MM.1S (cell line): ENCODE measurements around the gene DNASE1L2.
"Not testable (repeated sequence)": the region's sequence is repeated elsewhere in the genome, so short reads cannot be mapped to it uniquely, and the experiment has no call there.

Source experiments
- DNase-seq: peaks from one replicate; pipeline ENCODE4 v3.0.0-alpha.2; 2015
- H2AFZ ChIP-seq: fragments of 300-600 bp; sonication (generic); 2 replicates; pipeline ENCODE4 v1.6.0; 2016; ENCODE audit warnings: antibody characterized with exemption, low read length
- H3F3A ChIP-seq: fragments of 300-600 bp; sonication (generic); 2 replicates; pipeline ENCODE4 v1.6.1; 2016; ENCODE audit warnings: mild to moderate bottlenecking, antibody characterized with exemption, low read length, moderate library complexity, mixed read lengths; ENCODE audit not compliant: insufficient read depth
- H3K27ac ChIP-seq: fragments of 300-600 bp; sonication (generic); 2 replicates; pipeline ENCODE4 v1.5.1; 2016; ENCODE audit warnings: mild to moderate bottlenecking, low read length
- H3K27me3 ChIP-seq: fragments of 300-600 bp; sonication (generic); replicated peaks from 2 replicates; pipeline ENCODE4 v1.6.0; 2016; ENCODE audit warnings: low read length; ENCODE audit not compliant: insufficient read depth
- H3K36me3 ChIP-seq: fragments of 300-600 bp; sonication (generic); replicated peaks from 2 replicates; pipeline ENCODE4 v1.6.1; 2016; ENCODE audit warnings: mild to moderate bottlenecking, low read length, mixed read lengths; ENCODE audit not compliant: insufficient read depth
- H3K4me1 ChIP-seq: fragments of 300-600 bp; sonication (generic); 2 replicates; pipeline ENCODE4 v1.6.1; 2016; ENCODE audit warnings: low read length, mixed read lengths
- H3K4me2 ChIP-seq: fragments of 300-600 bp; sonication (generic); 2 replicates; pipeline ENCODE4 v1.6.0; 2016; ENCODE audit warnings: low read depth, low read length
- H3K4me3 ChIP-seq: fragments of 300-600 bp; sonication (generic); 2 replicates; pipeline ENCODE4 v1.5.1; 2016; ENCODE audit warnings: low read length, mixed read lengths
- H3K79me2 ChIP-seq: fragments of 300-600 bp; sonication (generic); 2 replicates; pipeline ENCODE4 v1.6.1; 2016; ENCODE audit warnings: mixed run types, low read length, mixed read lengths
- H3K9ac ChIP-seq: fragments of 300-600 bp; sonication (generic); 2 replicates; pipeline ENCODE4 v1.6.1; 2016; ENCODE audit warnings: low read length, mixed read lengths
- H3K9me2 ChIP-seq: fragments of 300-600 bp; sonication (generic); replicated peaks from 2 replicates; pipeline ENCODE4 v1.6.1; 2016; ENCODE audit warnings: mild to moderate bottlenecking, low read length, mixed read lengths; ENCODE audit not compliant: insufficient read depth
- H3K9me3 ChIP-seq: fragments of 300-600 bp; sonication (generic); replicated peaks from 2 replicates; pipeline ENCODE4 v1.6.1; 2016; ENCODE audit warnings: mild to moderate bottlenecking, low read length, mixed read lengths; ENCODE audit not compliant: insufficient read depth
- H4K20me1 ChIP-seq: fragments of 300-600 bp; sonication (generic); 2 replicates; pipeline ENCODE4 v1.6.1; 2016; ENCODE audit warnings: mild to moderate bottlenecking, low read length, moderate library complexity, mixed read lengths; ENCODE audit not compliant: insufficient read depth
- EZH2 ChIP-seq: fragments of 300-600 bp; sonication (generic); optimal IDR thresholded peaks from 2 replicates; pipeline ENCODE3; 2017; ENCODE audit warnings: low read depth, mild to moderate bottlenecking, antibody characterized with exemption, low read length, mixed read lengths
- EZH2phosphoT487 ChIP-seq: fragments of 300-600 bp; sonication (generic); IDR thresholded peaks from 2 replicates; pipeline ENCODE4 v1.6.1; 2018; ENCODE audit warnings: antibody characterized with exemption, low read length
- TF ChIP-seq, protein P1 (sequence below): fragments of 300-600 bp; sonication (generic); IDR thresholded peaks from 2 replicates; pipeline ENCODE4 v1.5.1; 2016; ENCODE audit warnings: antibody characterized with exemption, low read length, mixed read lengths

DNASE1L2 gene

DNA sequence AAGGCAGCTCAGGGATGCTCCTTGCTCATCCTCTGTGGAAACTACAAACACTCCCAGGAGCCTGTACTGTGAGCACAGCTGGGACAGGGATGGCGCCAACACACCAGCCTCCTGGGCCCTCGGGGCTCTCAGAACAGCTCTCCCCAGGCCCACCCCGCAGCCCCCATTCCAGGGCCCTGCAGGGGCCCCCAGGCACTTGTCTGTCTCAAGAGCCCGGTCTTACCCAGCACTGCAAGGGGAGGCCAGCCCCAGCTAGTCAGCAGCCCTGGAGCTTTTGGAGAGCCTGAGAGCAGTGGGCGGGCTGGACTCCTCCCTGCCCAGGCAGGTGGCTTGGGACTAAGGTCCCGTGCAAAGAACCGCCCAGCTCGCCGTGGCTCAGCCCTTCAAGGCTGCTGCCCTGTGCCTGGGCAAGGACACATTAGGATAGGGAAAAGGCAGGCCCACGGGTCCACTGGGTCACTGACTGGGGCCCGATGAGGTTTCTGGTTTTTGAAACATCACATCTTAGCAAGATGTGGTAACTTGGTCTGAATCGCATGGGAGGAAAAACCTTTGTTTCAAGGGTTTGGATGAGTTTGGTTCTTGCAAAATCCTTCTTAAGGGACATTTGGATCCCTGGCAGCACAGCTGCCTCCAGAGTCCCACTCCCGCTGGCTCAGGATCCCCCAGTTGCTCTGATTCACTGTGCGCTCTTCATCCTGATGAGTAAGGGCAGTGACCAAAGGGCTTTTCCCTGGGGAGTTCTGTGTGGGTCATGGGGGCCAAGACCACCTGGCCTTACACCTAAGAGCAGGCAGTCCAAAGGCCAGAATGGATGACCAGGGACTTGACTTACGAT lies 2.8 kb downstream of the DNASE1L2 start:
- Histone ChIP-seq H3K9me3 (no peaks in the 10 kb centered on the region), H3K27ac (no peak overlapping the region), H3K9me2 (no peaks in the 10 kb centered on the region), H3K9ac (no peak overlapping the region), H3K79me2 (peaks cover 1% of the 10 kb centered on the region; the same call in 1 of the 2 replicates), H3K36me3 (peaks cover 2% of the 10 kb centered on the region; the same call in 1 of the 2 replicates), H3K4me3 (no peak overlapping the region), H3K4me2 (no peak overlapping the region), H4K20me1 (no peaks in the 10 kb centered on the region), H3K27me3 (no peaks in the 10 kb centered on the region; the same call in 1 of the 2 replicates), H3F3A (no peaks in the 10 kb centered on the region), H2AFZ (no peak overlapping the region), H3K4me1 (no peaks in the 10 kb centered on the region)
- no peak for DNase-seq
- TF ChIP-seq EZH2 (no peak), EZH2phosphoT487 (no peak)
- TF ChIP-seq, protein P1, sequence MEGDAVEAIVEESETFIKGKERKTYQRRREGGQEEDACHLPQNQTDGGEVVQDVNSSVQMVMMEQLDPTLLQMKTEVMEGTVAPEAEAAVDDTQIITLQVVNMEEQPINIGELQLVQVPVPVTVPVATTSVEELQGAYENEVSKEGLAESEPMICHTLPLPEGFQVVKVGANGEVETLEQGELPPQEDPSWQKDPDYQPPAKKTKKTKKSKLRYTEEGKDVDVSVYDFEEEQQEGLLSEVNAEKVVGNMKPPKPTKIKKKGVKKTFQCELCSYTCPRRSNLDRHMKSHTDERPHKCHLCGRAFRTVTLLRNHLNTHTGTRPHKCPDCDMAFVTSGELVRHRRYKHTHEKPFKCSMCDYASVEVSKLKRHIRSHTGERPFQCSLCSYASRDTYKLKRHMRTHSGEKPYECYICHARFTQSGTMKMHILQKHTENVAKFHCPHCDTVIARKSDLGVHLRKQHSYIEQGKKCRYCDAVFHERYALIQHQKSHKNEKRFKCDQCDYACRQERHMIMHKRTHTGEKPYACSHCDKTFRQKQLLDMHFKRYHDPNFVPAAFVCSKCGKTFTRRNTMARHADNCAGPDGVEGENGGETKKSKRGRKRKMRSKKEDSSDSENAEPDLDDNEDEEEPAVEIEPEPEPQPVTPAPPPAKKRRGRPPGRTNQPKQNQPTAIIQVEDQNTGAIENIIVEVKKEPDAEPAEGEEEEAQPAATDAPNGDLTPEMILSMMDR = no peak

DNA sequence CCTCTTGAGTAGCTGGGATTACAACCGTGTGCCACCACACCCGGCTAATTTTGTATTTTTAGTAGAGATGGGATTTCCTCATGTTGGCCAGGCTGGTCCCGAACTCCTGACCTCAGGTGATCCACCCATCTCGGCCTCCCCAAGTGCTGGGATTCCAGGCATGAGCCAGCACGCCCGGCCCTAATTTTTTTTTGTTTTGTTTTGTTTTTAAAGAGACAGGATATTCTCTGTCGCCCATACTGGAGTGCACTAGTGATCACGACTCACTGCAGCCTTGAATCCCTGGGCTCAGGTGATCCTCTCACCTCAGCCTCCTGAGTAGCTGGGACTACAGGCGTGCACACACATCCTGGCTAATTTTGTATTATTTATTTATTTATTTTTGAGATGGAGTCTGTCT lies 4.1 kb downstream of the DNASE1L2 start:
- H3K79me2 ChIP-seq, H2AFZ ChIP-seq, H3K4me3 ChIP-seq, DNase-seq, H3K9me2 ChIP-seq, H3K36me3 ChIP-seq, H3K4me2 ChIP-seq, H3F3A ChIP-seq, H3K9me3 ChIP-seq, H3K27me3 ChIP-seq, H3K9ac ChIP-seq, H4K20me1 ChIP-seq, H3K27ac ChIP-seq, H3K4me1 ChIP-seq: not testable (repeated sequence)

DNA sequence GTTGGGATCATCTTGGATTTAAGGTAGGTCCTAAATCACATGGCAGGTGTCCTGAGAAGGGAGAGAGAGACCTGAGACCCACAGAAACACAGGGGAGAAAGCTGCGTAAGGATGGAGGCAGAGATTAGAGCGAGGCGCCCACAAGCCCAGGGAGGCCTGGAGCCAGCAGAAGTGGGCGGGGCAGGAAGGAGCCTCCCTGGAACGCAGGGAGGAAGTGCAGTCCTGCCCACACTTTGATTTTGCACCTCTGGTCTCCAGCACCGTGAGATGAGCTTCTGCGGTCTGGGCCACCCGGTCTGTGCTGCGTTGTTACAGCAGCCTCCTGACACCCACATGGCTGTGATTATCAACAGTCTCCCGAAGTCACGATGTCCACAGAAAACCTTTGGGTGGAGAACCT lies 6.4 kb downstream of the DNASE1L2 start:
- no peaks in the 10 kb centered on the region for H3K9me3 ChIP-seq
- H3K4me1 ChIP-seq = no peaks in the 10 kb centered on the region
- no peak overlapping the region for H3K4me3 ChIP-seq
- H3K9ac ChIP-seq = no peak overlapping the region
- no peak overlapping the region for H3K4me2 ChIP-seq
- no peaks in the 10 kb centered on the region for H4K20me1 ChIP-seq
- no peak overlapping the region for H3K27ac ChIP-seq
- no peaks in the 10 kb centered on the region for H3K27me3 ChIP-seq
- no peak for TF ChIP-seq EZH2
- no peak for TF ChIP-seq EZH2phosphoT487
- TF ChIP-seq, protein P1 = no peak
- no peaks in the 10 kb centered on the region for H3K9me2 ChIP-seq
- peaks cover 5% of the 10 kb centered on the region; the same call in 1 of the 2 replicates for H3K36me3 ChIP-seq
- peaks cover 26% of the 10 kb centered on the region for H3K79me2 ChIP-seq
- no peak overlapping the region for H2AFZ ChIP-seq
- no peaks in the 10 kb centered on the region for H3F3A ChIP-seq
- DNase-seq = no peak

DNA sequence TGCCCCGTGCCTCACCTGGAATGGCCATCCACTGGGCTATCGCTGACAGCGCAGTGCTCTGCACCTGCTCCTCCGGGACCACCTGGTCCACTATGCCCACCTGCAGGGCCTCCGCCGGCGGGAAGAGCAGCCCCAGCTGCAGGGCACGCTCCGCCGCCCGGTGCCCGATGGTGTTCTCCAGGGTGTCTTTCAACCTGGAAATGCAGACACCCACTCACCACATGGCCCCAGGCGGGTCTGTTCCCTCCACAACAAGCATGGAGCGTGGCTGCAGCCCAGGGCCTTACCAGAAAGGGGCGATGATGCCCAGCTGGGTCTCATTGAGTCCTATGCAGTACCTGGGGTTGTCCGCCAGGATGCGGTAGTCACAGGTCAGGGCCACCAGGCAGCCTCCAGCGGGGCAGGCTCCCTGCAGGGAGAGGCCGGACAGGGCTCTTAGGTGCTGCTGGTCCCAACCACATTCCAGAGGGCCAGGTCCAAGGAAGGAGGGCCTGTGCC lies 6.8 kb downstream of the DNASE1L2 start:
- Histone ChIP-seq H3K4me1 (no peaks in the 10 kb centered on the region), H3K9me3 (no peaks in the 10 kb centered on the region), H3K4me2 (no peak overlapping the region), H3K9me2 (no peaks in the 10 kb centered on the region), H3K36me3 (peaks cover 5% of the 10 kb centered on the region; the same call in 1 of the 2 replicates), H3K27me3 (no peaks in the 10 kb centered on the region), H3K27ac (no peak overlapping the region), H3K79me2 (peaks cover 31% of the 10 kb centered on the region), H3K4me3 (no peak overlapping the region), H4K20me1 (no peaks in the 10 kb centered on the region), H2AFZ (no peak overlapping the region), H3K9ac (no peak overlapping the region), H3F3A (no peaks in the 10 kb centered on the region)
- TF ChIP-seq, protein P1 = no peak
- no peak for TF ChIP-seq EZH2
- DNase-seq = no peak
